DMS114 treated with DMSO at 0.1 percent for 48 hours (cell line): Measurements from ENCODE around the gene MBP.
"Not testable (repeated sequence)": the region's sequence is repeated elsewhere in the genome, so short reads cannot be mapped to it uniquely, and the experiment has no call there.

ENCODE experiments used
- DNase-seq: peaks from one replicate; lab custom pipeline; 2025; ENCODE audit not compliant: unreplicated experiment; lab: John Stamatoyannopoulos, UW

MBP gene

GRCh38 chr18:77035380-77036187 lies 97.0 kb downstream of the MBP start:
- no peak for DNase-seq

- DNase-seq = no peak
These were observed 99.0 kb downstream of the MBP start for GRCh38 chr18:77033575-77033974.

DNA sequence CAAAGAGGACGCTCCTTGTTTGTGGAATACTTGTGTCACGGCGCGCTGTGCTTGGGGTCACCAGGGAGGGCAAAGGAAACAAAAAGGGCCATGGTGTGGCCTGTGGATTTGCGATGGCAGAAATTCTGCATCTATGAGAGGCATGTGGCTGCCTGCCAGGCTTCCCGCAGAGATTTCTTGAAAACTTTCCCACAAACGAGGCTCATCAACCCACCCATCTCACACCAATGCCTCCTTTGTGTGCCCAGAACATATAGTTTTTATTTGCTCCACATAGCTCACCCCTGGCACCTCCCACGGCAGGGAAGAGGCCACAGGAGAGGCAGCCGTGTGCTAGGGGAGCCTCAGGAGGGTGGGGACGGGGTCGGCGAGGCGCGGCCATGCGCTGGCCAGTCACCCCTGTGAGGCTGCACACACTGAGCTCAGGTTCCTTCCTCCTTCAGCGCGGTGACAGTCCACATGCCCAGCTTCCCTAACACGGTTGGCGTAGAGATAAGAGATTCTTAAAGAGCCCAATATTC lies 100.3 kb downstream of the MBP start:
- DNase-seq = no peak

DNA sequence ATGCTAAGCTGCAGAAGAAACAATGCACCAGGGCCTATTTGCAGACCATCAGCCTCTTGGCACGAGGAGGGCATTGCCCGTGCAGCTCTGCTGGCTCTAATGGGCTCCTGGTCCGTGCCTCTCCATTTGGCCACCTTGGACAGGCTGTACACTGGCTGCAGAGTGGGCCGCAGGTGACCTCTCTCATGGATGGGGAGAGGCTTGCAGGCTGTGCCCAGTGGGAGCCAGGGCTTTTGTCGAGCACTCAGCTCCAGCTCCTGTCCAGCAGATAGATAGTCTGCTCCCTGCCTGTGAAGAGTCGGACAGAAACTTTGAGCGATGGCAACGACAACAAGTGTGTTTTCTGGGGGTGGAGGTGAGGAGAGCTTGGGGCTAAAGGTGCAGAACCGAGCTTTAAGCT lies 100.9 kb downstream of the MBP start:
- DNase-seq = no peak

- DNase-seq = no peak
These were observed 102.4 kb downstream of the MBP start for GRCh38 chr18:77030201-77030600.

GRCh38 chr18:77025831-77026363 lies 106.7 kb downstream of the MBP start:
- no peak for DNase-seq

DNA sequence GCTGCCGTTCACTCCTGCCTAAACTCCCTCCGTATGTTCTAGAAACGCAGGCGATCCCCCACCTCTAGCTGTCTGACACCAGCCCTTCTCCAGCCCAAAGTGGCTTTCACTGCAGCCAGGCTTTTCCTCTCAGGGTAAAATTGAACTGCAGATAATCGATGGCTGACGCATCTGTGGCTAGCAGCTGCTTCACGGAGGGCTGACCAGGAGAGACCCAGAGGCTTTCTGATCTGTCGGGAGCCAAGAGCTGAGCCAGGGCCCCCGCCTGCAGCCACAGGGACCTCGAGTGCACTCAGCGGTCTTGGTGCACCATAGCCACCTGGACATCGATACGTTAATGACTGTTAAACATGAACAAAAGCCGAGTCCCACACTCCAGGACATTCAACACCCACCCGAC lies 107.5 kb downstream of the MBP start:
- no peak for DNase-seq

DNA sequence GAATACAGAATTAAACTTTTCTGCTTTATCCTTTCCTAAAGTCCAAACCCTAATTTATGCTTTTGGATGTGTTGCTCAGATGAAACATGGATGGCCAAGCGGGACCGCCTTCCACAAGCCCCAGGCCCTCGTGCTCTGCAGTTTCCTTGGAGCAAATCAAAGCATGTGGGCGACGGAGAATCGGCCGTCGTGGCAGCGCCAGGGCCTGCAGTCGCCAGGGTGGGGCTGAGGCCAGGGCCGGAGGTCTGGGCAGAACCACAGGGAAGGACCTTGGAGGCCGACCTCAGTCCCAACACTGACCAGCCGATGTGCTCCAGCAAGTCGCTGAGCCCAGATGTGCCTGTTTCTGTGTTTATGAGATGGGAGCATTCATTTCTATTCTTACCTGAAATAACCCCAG lies 108.1 kb downstream of the MBP start:
- no peak for DNase-seq

- no peak for DNase-seq
These were observed 109.3 kb downstream of the MBP start for GRCh38 chr18:77023102-77023782.

- DNase-seq = no peak
These were observed 110.0 kb downstream of the MBP start for GRCh38 chr18:77022556-77022955.

- DNase-seq = no peak
These were observed 110.5 kb downstream of the MBP start for GRCh38 chr18:77022116-77022515.

GRCh38 chr18:77021478-77021877 lies 111.1 kb downstream of the MBP start:
- DNase-seq = not testable (repeated sequence)

DNA sequence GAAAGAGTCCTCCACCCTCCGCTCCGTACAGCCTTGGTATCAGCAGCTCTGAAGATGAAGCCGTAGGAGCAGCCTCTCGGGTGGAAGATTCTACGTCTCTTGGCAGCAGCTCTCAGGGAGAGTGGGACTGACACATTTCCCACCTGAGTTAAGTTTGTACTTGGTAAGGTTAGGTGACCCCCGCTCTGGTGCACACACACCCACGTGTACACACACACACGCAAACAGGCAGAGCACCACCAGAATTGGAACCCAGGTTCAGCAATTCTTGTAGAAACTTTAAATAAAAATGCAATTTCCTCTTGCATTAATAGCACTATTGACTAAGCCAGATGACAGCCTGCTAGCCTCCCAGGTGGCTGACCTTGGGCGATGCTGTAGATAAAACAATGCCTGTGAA lies 111.5 kb downstream of the MBP start:
- no peak for DNase-seq

- no peak for DNase-seq
These were observed 112.0 kb downstream of the MBP start for GRCh38 chr18:77020561-77020960.

DNA sequence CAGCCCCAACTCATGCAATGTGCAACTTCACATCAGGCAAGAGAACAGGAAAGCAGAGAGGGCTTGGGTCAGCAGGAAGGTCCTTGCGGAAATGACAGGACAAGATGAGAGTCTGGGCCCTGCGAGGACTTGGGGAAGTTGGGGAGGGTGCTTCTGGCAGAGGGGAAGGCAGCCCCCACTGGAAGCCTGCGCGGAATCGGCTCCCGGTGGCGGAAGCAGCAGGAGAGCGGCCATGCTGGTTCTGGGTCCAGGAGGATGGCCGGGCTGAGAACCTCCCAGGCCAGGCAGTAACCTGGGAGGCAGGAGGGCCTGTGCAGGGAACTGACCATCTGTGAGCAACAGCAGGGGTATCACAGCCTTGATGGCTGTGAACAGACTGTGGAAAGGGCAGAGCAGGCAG lies 112.9 kb downstream of the MBP start:
- DNase-seq = no peak

DNA sequence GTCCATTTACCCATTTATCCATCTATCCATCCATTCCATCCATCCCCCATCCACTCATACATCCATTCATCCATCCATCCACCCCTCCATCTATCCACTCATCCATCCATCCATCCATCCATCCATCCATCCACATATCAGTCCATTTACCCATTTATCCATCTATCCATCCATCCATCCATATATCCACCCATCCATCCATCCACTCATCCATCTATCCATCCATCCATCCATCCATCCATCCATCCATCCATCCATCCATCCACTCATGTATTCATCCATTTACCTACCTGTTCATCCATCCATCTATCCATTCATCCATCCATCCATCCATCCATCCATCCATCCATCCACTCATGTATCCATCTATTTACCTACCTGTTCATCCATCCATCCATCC lies 113.9 kb downstream of the MBP start:
- not testable (repeated sequence) for DNase-seq

DNA sequence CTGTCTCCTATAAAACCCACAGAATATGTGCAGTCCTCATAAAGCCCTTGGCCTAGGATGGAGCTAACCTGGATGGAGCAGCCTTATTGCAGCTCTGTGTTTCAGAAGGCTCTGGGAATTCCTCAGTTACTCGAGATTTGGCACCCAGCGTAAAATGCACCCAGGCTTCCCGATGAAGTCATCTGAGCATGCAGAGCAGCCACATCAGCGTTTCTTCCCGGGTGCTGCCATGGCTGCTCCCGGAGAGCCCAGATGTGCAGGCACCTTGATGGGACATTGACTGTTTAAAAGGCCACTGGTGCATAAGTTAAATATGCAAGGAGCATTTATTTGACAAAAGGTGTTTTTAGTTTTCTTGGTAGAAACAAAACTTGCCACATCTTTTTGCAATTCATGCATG lies 115.2 kb downstream of the MBP start:
- DNase-seq = no peak

GRCh38 chr18:77016936-77017335 lies 115.6 kb downstream of the MBP start:
- no peak for DNase-seq

DNA sequence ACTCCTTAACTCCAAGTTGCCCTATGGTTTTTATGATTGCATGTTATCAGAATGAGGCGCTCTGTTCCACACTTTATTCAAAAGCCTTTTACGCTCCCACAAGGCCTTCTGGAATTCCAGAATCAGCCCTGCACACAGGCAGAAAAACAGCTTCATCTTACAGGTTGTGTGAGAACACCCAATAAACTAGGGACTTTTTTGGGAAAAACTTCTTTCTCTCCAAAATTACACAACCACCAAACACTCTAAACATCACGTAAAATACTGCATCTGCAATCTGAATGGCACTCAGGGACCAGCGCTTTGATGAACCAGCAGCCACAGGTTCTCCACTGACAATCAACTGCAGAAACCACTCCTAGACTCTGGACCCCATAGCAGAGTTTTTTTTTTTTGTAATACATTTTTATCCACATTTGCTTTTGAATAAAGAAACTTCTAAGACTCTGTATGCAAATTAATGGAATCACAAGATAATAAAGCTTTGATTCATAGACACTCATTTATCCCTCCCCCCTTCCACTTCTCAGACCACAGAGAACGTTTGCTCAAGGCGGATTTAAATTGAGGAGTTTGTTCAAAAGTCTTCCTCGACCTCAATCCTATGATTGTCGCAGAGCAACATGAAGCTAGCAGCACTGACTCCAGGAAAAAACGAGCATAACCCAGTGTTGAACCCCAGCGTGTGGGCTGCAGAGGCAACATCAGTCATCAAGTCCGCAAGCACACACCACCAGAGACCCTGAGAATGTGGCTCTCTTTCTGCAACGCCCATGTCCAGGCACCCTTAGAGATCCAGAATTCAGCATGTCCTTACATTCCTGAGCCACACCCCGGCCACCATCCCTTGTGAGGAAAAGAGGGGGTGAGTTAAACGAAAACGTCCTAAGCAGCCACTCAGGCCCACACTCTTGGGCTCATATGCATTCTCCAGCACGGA lies 116.5 kb downstream of the MBP start:
- no peak for DNase-seq

DNA sequence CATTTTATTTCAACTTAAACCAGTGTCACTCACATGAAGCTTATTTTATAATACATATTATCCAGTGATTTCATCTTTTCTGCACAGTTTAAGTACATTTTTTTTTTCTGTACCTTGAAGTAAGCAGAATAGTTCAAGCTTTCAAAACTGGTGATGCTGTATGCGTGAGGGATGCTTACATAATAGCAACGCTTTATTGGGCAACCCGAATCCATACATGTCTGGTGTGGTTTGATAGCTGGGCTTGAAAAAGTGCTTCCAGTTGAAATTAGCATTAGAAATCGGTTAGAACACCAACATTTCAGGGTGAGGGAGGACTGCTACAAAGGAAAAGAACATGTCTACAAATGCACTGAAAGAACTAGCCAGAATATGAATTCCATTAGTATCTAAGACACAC lies 117.4 kb downstream of the MBP start:
- no peak for DNase-seq

- no peak for DNase-seq
These were observed 118.0 kb downstream of the MBP start for GRCh38 chr18:77014538-77014937.
